Inferior parietal cortex (tissue), 1 donor: ENCODE measurements around the gene ARID4B.
"Not testable (repeated sequence)": the region's sequence is repeated elsewhere in the genome, so short reads cannot be mapped to it uniquely, and the experiment has no call there.

Experiments used
- DNase-seq: peaks from one replicate; pipeline ENCODE4 v3.0.0-alpha.2; 2016; ENCODE audit errors: extremely low spot score

ARID4B gene

DNA sequence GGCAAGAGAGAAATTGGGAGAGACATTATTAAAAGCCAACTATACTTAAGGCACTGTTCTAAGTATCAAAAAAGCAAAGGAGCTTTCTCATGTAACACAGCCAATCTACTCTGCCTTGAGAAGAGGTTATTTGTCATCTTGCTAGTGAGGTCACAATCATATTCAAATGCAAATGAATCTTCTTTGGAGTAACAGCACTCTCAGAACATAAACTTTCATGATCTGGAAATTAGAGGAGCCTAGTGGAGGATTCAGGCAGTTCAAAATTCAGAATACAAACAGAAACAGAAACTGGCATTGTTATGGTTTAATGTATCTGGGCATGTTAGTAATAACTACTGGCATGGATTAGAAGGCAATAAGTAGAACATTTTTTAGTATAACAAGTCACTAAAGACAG lies 57.4 kb downstream of the ARID4B start:
- DNase-seq = no peak

DNA sequence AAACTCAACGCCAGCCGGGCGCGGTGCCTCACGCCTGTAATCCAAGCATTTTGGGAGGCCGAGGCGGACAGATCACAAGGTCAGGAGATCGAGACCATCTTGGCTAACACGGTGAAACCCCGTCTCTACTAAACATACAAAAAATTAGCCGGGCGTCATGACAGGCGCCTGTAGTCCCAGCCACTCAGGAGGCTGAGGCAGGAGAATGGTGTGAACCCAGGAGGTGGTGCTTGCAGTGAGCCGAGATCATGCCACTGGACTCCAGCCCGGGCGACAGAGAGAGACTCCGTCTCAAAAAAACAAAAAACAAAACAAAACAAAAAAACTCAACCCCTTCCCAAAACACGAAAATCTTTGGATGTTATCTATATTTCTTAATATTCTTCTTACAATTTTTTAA lies 58.0 kb downstream of the ARID4B start:
- not testable (repeated sequence) for DNase-seq

DNA sequence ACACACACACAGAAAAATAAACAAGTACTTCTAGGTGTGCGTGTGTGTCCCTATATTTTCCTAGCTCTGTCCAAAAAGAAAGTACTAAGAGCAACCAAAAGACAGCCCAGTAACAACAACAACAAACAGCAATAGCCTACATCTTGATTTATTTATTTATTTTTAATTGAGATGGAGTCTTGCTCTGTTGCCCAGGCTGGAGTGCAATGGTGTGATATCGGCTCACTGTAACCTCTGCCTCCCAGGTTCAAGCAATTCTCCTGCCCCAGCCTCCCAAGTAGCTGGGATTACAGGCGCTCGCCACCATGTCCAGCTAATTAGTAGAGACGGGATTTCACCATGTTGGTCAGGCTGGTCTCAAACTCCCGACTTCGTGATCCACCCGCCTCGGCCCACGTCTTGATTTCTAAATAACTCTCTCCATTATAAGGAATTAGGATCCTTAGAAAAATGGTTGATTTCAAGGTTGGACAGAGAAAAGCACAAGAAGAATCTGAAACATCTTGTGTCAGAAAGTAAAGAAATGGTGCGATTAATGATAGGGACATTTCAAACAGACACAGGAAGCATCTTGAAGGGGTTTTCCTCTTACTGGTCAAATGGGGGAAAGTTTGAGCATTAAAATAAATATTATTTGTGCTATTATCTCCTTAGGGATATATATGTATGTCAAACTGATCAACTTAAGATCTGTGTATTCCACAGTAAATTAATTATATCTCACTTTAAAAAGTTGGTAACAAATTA lies 59.4 kb downstream of the ARID4B start:
- DNase-seq = no peak

DNA sequence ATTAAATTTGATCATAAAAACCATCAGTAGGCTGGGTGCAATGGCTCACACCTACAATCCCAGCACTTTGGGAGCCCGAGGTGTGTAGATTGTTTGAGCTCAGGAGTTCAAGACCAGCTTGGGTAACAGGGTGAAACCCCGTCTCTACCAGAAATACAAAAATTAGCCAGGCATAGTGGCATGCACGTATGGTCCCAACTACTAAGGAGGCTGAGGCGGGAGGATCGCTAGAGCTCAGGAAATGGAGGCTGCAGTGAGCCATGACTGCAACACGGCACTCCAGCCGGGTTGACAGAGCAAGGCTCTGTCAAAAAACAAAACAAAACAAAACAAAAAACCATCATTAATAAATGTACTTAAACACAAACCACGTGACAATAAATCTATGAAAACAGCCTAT lies 61.0 kb downstream of the ARID4B start:
- DNase-seq = no peak

DNA sequence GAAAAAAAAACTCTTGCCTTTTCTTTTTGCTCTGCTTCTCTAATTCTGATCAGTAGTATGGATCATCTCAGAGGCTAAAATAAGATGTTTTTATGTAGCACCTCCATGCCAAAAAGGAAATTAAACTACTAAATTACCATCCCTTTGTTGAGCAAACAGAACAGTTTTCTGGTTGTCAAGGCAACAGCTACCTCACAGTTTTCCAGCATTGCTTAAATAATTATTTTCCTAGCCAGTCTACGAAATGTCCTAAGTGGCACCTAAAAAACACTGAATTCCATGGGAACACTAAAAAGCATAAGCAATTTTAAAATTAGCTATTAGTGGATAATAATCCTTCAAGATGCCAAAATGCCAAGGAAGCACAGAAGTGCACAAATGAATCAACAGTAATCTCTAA lies 61.7 kb downstream of the ARID4B start:
- no peak for DNase-seq

DNA sequence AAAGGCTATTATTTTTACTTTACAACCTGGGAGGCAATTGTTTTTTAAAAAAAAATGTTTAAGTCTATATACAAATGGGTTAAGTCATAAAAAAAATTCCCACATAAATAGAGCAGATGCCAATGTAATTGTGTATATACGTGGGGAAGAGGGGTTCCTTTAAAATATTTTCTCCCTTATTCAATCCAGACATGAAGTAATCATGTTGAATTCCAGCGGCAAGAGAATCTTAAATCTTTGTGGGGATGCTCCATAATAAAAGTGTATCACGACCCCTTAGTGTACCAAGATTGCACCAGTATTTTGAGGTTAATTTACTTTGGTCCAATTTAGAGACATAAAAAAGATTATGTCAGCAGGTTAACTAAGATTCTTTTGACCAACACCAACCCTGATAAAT lies 62.1 kb downstream of the ARID4B start:
- DNase-seq = no peak

DNA sequence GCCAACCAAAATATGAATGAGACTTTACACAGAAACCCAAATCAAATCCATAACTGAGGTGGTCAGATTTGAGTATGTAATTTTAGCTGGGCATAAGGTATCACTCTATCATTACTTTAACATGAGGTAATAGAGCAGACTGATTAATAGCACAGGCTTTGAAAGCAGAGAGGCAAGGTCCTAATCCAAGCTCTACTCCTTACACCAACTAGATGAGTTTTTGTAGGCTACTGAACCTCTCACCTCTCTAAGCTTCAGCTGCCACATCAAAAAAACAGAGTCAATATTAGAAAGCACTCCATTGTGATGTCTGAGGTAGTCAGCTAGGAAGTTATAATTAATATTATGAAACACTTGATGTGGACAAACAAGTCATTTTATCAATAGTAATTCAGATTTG lies 63.7 kb downstream of the ARID4B start:
- no peak for DNase-seq

DNA sequence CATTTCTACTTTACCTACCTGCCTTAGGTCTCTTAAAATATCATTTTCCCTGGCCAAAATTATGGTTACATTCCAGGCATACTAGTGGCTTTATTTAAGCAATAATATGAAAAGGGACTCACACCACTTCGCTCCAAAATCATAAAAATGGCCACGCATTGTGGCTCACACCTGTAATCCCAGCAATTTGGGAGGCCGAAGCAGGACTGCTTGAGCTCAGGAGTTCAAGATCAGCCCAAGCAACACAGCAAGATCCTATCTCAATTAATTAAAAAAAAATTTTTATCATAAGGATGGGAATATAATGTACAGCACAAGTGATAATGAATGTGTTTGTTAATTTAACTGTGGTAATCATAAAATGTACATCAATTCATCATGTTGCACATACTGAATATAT lies 65.4 kb downstream of the ARID4B start:
- no peak for DNase-seq

DNA sequence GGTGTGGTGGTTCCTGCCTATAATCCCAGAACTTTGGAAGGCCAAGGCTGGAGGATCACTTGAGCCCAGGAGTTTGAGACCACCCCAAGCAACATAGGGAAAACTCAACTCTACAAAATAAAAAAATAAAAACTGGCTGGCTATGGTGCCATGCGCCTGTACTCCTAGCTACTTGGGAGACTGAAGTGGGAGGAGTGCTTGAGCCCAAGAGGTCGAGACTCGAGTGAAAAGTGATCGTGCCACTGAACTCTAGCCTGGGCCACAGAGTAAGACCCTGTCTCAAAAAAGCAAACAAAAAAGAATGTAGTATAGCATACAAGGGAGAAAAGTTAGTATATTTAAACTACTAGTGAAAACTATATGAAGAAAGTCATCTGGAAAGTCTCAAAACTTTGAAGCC lies 66.7 kb downstream of the ARID4B start:
- no peak for DNase-seq

DNA sequence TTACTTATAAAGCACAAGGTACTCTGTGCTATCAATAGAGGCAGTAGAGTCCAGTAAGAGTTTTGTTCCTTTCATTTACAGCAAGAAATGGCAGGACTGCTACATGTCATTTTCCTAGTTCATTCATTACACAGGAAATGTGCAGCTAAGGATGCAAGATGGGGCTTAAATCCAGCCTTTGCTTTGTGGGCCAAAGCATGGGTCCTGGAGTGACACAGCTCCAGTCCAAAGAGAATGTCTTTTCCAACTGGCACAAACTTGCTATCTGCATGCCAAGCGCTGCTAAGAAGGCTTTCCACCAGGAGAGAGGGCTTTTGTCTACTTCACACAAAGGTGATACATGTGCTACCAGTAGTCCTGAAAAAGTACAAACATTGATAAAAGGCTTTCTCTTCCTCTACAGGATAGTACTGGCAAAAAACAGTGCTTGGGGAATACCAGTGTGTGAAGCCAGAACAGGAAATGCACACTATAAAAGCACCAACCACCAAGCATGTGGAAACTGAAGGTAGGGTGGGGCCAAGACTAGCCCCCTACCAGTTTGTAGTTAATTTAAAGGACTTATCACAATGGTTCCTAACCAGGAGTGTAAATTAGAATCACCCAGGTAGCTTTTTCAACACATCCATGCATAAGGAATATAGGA lies 68.7 kb downstream of the ARID4B start:
- DNase-seq = no peak

DNA sequence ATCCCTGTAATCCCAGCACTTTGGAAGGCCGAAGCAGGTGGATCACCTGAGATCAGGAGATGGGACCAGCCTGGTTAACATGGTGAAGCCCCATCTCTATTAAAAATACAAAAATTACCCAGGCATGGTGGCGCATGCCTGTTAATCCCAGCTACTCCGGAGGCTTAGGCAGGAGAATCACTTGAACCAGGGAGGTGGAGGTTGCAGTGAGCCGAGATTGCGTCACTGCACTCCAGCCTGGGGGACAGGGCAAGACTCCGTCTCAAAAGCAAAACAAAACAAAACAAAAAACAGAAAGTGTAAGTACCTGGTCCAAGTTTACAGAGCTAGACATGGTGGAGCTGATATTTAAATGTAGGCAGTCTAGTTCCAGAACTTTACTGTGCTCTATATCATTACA lies 69.9 kb downstream of the ARID4B start:
- not testable (repeated sequence) for DNase-seq

DNA sequence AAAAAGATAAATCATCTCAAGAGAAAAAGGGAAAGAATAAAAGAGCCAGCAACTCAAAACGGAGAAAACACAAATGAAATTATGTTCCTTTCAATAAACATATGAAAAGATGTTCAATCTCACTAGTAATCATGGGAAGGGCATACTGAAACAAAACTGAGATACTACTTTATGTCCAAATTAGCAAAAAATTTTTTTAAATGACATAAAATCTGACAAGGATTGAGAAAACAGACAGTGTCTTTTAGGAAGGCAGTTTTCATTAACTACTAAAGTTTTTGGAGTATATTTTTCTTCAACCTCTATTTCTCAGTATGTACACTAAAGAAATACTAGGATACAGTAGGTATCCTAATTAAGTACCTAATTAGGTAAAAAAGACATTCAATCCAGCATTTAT lies 73.3 kb downstream of the ARID4B start:
- DNase-seq = no peak

DNA sequence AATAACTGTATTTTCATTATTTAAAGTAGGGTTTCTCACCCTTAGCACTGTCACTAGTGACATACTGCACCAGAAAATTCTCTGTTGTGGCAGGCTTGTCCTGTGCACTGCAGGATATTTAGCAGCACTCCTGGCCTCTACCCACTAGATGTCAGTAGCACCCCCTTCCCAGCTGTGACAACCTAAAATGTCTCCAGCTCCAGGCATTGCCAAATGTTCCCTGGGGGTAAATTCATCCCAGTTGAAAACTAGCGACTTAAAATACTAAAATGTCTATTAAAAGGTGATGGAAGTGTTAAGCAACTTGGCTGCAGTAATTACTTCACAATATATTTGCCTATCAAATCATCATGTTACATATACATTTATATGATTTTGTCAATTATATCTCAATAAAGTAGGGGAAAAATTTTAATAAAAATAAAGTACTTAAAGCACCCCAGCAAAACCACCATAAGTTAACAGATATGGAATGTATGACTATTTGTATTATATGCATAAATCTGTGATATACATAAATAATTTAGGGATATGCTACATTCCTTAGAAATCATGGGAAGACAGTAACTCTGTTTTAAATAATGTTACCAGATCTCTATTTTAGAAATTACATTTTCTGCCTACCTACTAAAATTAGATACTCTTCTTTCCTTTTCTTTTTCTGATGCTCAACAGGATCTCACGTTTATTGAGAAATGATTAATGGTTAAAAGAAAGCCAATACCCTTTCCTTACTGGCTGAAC lies 74.6 kb downstream of the ARID4B start:
- peak; percentile 76 for DNase-seq

DNA sequence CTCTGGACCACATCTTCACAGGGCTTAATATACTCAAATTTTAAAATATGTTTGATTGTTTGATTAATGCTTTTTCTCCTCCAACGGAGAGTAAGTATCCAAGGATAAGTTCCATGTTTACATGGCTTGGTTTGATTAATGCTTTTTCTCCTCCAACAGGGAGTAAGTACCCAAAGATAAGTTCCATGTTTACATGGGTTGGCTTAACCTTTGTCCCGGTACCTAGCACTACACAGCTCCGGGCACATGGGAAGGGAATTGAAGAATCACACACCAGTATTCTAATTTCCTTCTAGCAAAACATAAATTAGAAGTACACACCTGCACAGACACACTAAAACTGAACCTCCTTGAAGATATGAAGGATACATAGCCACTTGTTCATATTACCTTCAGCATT lies 77.5 kb downstream of the ARID4B start:
- DNase-seq = no peak

DNA sequence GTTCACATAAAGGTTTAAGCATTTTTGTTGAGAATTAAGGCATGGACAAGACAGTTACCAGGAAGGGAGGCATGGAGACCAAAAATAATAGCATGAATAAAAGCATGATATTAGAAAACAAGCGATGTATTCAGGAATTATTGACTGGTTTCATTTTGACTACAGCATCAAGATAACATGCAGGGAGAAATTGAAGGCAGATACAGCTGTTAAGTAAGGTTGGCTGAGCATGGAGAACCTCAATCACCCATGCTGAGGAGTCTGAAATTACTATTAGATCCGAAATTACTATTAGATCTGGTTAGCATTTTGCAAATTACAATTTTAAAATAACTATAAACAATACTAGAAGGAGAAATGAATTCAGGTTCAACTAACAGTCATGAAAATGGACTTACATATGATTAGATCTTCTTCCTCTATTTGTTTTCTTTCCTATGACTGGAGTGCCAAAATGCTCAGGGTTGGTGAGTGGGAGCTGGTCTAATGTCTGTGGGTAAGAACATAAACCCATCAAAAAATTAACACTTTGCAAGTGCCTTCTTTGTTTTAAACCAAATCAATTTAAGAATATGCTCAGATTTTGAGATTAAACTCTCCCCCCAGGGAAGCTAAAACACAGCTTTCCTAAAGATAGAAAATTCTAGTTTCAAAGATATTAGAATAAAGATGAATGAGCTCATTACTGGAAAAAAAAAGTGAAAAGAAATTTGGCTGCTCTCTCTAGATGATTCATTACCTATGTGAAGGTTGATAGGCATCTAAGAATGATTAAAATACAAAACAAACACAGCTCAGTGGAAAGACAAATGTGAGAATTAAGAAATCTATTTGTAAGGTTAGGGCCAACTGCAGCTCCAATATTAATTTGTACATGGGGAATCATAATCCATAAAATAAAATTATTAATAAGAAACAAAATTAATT lies 81.7 kb downstream of the ARID4B start:
- no peak for DNase-seq

DNA sequence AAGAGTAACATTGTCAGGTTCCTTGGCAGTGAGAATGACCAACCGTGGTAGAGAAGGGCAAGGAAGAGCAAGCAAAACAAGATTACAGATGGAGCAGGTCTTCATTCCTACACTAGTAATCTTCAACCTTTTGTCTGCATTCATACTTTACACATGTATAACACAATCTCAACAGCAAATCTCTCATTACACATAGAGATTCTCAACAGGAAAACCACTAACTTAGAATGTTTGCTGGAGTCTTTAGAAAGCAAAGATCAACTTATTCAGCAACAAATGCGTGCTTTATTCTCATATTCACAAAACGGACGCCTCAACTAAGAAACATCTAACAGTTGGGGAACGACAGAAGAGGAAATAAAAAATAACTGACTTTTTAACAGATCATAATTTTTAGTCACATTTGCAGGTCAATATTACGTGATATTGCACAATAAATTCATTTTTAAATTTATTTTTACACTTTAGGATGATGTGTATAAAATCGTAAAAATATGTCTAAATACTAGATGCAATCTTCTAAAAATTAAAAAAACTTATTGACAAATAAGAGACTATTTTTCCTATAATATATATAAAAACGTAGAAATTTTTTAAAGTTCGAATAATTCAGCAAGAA lies 82.9 kb downstream of the ARID4B start:
- no peak for DNase-seq

DNA sequence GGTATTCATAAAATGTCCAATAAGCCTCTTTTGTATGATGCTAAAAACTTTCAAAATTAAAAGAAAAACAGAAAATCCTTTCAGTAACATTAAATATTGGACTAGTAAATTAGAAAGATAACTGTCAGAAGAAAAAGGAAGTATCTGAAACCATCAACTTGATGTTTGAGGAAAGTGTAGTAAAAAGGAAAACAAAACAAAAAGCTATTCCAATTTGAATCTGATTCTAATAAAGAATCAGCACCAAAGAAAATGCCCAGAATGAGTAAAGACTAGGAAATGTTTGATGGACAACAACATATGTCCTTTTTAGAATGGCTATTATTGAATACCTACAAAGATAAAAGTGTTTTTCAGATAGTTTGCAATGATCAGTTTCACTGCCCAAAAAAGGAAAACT lies 87.0 kb downstream of the ARID4B start:
- no peak for DNase-seq

DNA sequence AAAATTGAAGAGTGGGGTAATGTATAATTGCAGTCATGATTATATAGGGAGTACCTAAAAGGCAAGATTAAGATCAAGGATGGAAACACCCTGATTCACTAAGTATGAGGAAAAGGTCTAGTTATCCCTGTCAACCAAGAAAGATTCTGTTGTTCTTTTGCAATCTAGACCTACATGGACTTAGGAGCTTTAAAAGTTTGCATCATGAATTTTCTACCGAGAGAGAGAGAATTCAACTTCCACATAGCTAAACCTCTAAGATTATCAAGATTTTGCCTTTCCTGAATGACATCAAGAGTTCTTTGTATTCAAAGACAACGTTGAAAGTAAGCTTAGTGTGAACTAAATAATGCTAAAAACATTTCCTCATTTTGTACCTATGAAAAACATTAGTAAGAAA lies 88.1 kb downstream of the ARID4B start:
- no peak for DNase-seq

DNA sequence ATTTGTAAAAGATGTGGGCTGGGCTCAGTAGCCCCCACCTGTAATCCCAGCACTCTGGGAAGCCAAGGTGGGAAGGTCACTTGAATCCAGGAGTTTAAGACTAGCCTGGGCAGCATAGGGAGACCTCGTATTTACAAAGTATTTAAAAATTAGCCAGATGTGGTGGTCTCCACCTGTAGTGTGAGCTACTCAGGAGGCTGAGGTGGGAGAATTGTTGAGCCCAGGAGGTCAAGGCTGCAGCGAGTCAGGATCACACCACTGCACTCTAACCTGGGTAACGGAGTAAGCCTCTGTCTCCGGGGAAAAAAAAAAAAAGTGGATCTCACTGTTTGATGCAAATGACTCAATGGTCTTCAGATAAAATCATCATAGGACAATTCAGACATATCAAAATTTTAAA lies 89.4 kb downstream of the ARID4B start:
- no peak for DNase-seq

DNA sequence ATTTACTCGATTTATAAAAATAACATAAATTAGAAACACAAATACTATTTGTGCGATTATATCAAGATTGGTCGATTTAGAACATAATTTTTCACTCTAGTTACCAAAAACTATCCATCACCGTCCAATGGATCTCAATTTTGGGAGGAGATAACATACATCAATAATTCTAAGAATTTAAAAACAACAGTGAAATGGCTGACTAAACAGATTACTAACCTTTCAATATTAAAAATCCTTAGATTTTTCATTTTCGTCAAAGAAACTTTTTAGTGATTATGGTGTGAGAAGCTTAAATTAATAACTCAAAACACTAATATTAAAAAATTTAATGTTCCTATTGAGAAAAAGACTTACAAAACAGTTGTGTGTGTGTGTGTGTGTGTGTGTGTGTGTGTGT lies 91.9 kb downstream of the ARID4B start:
- DNase-seq = no peak

DNA sequence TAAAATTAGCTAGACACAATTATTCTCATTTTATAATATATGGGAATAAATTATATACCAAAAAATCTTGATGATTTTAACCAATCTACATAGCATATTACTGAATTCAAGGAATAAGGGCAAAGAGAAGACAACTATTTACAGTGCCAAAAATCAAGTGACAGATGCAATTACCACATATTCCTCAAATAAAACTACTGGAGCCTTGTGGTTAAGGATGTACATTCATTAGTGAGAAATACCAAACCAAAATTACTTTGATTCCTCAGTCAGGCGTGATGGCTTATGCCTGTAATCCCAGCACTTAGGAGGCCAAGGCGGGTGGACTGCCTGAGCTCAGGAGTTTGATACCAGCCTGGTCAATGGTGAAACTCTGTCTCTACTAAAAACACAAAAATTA lies 98.1 kb downstream of the ARID4B start:
- DNase-seq = no peak

DNA sequence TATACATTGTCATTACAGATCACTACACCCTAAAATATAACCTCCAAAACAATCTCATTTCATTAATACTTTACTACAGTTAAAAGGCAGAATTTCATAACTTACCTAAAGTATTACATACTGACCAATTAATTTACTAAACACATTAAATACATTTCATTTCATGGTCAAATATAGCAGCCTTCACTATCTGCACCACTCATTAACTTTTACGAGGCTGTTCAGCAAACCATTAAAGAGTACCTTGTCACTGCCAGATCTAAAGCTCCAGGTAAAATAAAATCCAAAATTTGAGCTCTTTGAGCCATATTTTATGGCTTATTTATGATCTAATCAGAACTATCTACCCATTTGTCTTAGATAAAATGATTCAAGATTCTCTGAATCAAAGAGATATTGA lies 100.6 kb downstream of the ARID4B start:
- DNase-seq = no peak
